Body of pancreas (tissue), 4 donors: Measurements from ENCODE around the gene SIPA1L3. TPM values are rescaled to one million over a fixed set of nuclear protein-coding genes. Genes with fewer than 3 reads are reported as not detected.

Experiments
- ATAC-seq: fragments of 150-250 bp; one replicate; pipeline ENCODE4 v1.9.1; 2016
- DNase-seq, 4 donors: peaks; one replicate each; pipeline ENCODE4 v3.0.0-alpha.2; 2019
- H3K27ac ChIP-seq, 4 donors: fragments of 200-600 bp; sonication (generic); 1 replicate in 3 of 4; 2 replicates in 1 of 4; pipeline versions ENCODE4 v1.5.1 to v1.6.1; 2016 to 2019; ENCODE audit warnings: mild to moderate bottlenecking in 1 of 4, mixed read lengths in 1 of 4, moderate library complexity in 1 of 4
- H3K27me3 ChIP-seq, 2 donors: fragments of 200-600 bp; sonication (generic); one replicate each; pipeline ENCODE4 v1.6.0; 2016; ENCODE audit warnings: mild to moderate bottlenecking in 1 of 2
- H3K36me3 ChIP-seq, 2 donors: fragments of 200-600 bp; sonication (generic); replicated peaks in 1 of 2; 2 replicates each; pipeline ENCODE4 v1.5.1; 2016; ENCODE audit warnings: low read depth in 2 of 2; ENCODE audit not compliant: insufficient read depth in 1 of 2
- H3K4me1 ChIP-seq: fragments of 200-600 bp; sonication (generic); one replicate; pipeline ENCODE4 v1.6.0; 2016
- H3K4me3 ChIP-seq, 2 donors: fragments of 200-600 bp; sonication (generic); 1 replicate in 1 of 2; 2 replicates in 1 of 2; pipeline ENCODE4 v1.5.1; 2016 to 2019
- H3K9me3 ChIP-seq, 3 donors: fragments of 200-600 bp; sonication (generic); 1 replicate in 2 of 3; 2 replicates in 1 of 3; pipeline ENCODE4 v1.5.1; 2016
- POLR2A ChIP-seq, 3 donors: fragments of 450-650 bp; IDR thresholded peaks; one replicate each; pipeline ENCODE4 v1.6.1; 2016; ENCODE audit warnings: antibody characterized with exemption in 3 of 3, mild to moderate bottlenecking in 2 of 3
- WGBS, 2 donors: methylation state at CpG; one replicate each; pipeline ENCODE4 v1.1.5; 2017; 5-methylcytosine and 5-hydroxymethylcytosine counted together
- intact Hi-C: fragments of 100-400 bp; cut with DNase I; formaldehyde crosslinking; loops from one replicate; pipeline ENCODE4 v1.15.1; 2023
- total RNA-seq, 2 donors: library from RNA; depleted of rRNA; stranded (reverse); fragments of >200 nt; gene quantifications; one replicate each; pipeline ENCODE4 v1.1.0, GENCODE V29; 2016
- TF ChIP-seq, protein P1 (sequence below), 7 experiments: fragments of 450-650 bp in 4 of 7; fragments of 200-600 bp in 3 of 7; sonication (generic) in 3 of 7; IDR thresholded peaks; one replicate each; pipeline ENCODE4 v1.5.1; 2016 to 2019; ENCODE audit warnings: antibody characterized with exemption in 7 of 7

Gene SIPA1L3
- total RNA-seq, 2 donors from 2014 or later, result 41.5 to 62.0 TPM

DNA sequence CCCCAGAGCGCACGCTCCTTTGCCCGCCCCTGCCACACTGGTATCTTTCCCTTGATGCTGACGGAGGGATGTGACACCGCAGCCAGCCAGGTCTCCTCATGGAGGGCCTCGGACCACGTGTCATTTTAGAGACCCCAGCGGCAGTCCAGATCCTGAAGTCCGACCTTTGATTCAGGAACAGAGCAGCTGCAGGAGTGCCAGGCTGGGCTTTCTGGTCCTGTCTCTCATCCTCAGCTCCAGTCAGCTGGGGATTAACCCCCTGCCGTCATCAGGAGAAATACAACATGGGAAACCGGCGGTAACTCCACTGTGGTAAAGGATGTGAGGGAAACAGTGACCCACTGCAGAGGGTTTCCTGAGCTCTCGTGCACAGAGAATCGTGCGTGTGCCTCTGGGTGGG, 140.6 kb downstream of the SIPA1L3 start:
- Histone ChIP-seq H3K27ac (no peak overlapping the region), H3K27me3 (no peaks in the 10 kb centered on the region), H3K36me3 (no peaks in the 10 kb centered on the region), H3K4me3 (no peak overlapping the region), H3K9me3 (no peaks in the 10 kb centered on the region), H3K4me1 (no peaks in the 10 kb centered on the region)
- ATAC-seq, result no peak
- intact Hi-C loops, result no loop called here
- TF ChIP-seq, protein P1, sequence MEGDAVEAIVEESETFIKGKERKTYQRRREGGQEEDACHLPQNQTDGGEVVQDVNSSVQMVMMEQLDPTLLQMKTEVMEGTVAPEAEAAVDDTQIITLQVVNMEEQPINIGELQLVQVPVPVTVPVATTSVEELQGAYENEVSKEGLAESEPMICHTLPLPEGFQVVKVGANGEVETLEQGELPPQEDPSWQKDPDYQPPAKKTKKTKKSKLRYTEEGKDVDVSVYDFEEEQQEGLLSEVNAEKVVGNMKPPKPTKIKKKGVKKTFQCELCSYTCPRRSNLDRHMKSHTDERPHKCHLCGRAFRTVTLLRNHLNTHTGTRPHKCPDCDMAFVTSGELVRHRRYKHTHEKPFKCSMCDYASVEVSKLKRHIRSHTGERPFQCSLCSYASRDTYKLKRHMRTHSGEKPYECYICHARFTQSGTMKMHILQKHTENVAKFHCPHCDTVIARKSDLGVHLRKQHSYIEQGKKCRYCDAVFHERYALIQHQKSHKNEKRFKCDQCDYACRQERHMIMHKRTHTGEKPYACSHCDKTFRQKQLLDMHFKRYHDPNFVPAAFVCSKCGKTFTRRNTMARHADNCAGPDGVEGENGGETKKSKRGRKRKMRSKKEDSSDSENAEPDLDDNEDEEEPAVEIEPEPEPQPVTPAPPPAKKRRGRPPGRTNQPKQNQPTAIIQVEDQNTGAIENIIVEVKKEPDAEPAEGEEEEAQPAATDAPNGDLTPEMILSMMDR (IDR thresholded peaks at IDR 0.05), result no peak
- TF ChIP-seq POLR2A (IDR thresholded peaks at IDR 0.05), result no peak
- 77 to 90% methylated on average over 15 of the region's 15 CpGs for WGBS, 2 donors
- no peak for DNase-seq

GRCh38 chr19:38049105-38049649, 142.2 kb downstream of the SIPA1L3 start:
- Histone ChIP-seq H3K27ac (peak overlapping the region in 1 of 4 donors; percentile 61), H3K27me3 (no peaks in the 10 kb centered on the region), H3K36me3 (no peaks in the 10 kb centered on the region), H3K4me3 (no peak overlapping the region), H3K9me3 (no peaks in the 10 kb centered on the region), H3K4me1 (no peaks in the 10 kb centered on the region)
- 80 to 84% methylated on average over 8 to 9 of the region's 10 CpGs for WGBS, 2 donors
- ATAC-seq (no peak), DNase-seq (no peak)
- TF ChIP-seq, protein P1 (IDR thresholded peaks at IDR 0.05), result no peak
- no peak for TF ChIP-seq POLR2A (IDR thresholded peaks at IDR 0.05)
- intact Hi-C loops, result no loop called here

DNA sequence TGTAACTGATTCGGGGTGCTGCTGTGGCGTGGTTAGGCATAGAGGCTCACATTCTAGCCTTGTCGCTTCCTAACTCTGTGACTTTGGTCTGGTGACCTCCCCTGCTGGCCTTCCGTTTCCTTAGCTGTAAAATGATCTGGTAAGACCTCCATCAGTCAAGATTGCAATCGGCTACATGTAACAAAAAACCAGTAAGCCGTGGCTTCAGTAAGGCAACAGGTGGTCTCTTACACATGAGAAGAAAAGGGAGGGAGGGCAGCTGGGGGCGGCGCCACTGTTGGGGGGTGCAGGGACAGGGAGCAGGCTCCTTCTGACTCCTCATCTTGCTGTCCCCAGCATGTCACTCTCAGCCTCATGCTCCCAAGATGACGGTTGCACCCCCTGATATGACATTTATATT, 148.0 kb downstream of the SIPA1L3 start:
- no peak for ATAC-seq
- Histone ChIP-seq H3K27me3 (no peaks in the 10 kb centered on the region), H3K4me3 (no peak overlapping the region), H3K36me3 (no peaks in the 10 kb centered on the region), H3K9me3 (no peaks in the 10 kb centered on the region), H3K27ac (no peak overlapping the region), H3K4me1 (peaks cover 11% of the 10 kb centered on the region)
- WGBS, 2 donors, result 62 to 65% methylated on average over 9 of the region's 9 CpGs
- no peak for TF ChIP-seq POLR2A (IDR thresholded peaks at IDR 0.05)
- TF ChIP-seq, protein P1 (IDR thresholded peaks at IDR 0.05), result no peak
- intact Hi-C loops, result no loop called here
- no peak for DNase-seq

DNA sequence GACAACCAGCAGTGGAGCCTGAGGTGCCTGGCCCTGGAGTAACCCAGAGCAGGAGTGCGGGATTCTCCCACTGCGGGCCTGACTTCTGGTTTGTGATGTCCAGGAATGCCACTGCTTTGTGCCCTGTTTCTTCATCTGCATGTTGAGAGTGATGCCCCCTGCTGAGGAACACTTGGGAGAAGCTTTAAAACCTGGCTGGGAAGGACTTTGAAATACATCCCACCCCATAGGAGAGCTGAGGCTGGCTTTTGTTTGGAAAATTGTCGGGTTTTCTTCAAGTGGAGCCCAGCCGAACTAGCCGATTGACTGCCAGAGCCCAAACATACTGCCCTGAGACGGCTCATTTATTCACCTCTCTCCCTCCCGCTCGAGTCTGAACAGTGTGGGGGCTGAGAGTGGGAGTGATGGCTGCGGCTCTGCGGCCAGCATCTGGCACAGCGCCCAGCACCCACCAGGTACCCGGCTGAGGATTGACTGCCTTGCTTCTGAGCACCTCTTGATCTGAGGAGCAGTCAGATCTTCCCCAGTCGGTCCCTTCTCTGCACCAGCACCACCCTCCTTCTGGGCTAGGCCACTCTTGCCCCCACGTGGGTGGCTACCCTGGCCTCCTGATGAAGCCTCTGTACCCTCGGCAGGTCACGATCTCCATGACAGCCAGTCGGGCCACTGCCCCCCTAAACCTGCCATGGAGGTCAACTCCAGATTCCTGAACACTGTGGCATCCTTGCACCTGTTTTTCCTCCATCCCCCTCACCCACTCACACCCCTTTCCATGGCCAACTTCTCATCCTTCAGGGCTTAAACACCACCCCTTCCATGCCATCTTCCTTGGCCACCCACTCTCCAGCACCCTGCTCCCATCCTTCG, 148.9 kb downstream of the SIPA1L3 start:
- peaks cover 11% of the 10 kb centered on the region for H3K4me1 ChIP-seq
- intact Hi-C loops, result no loop called here
- H3K27me3 ChIP-seq, result no peaks in the 10 kb centered on the region
- DNase-seq, result no peak
- H3K9me3 ChIP-seq, result no peaks in the 10 kb centered on the region
- no peaks in the 10 kb centered on the region for H3K36me3 ChIP-seq
- no peak for ATAC-seq
- H3K27ac ChIP-seq, result no peak overlapping the region
- H3K4me3 ChIP-seq, result no peak overlapping the region
- no peak for TF ChIP-seq POLR2A (IDR thresholded peaks at IDR 0.05)
- TF ChIP-seq, protein P1 (IDR thresholded peaks at IDR 0.05), result no peak
- WGBS, 2 donors, result 75 to 86% methylated on average over 14 to 18 of the region's 18 CpGs
